Trophoblast cell (in vitro differentiated cells and primary cell): ENCODE results near the gene ZBTB20.

ENCODE experiments used
- DNase-seq, 2 donors: peaks; one replicate each; pipeline ENCODE4 v3.0.0-alpha.2; 2016
- H2AFZ ChIP-seq: 2 replicates; pipeline ENCODE4 v1.6.1; 2013; ENCODE audit warnings: low read length, moderate library complexity, mild to moderate bottlenecking; ENCODE audit not compliant: insufficient read depth, poor library complexity
- H2AK5ac ChIP-seq: 2 replicates; pipeline ENCODE4 v1.6.1; 2013; ENCODE audit warnings: mild to moderate bottlenecking, low read length
- H2BK120ac ChIP-seq: 2 replicates; pipeline ENCODE4 v1.6.1; 2013; ENCODE audit warnings: low read length, mild to moderate bottlenecking, moderate library complexity; ENCODE audit not compliant: insufficient read depth, poor library complexity
- H2BK12ac ChIP-seq: 2 replicates; pipeline ENCODE4 v1.6.1; 2013; ENCODE audit warnings: mild to moderate bottlenecking, low read length, moderate library complexity
- H2BK5ac ChIP-seq: 2 replicates; pipeline ENCODE4 v1.6.1; 2013; ENCODE audit warnings: low read length, low read depth, moderate library complexity, mild to moderate bottlenecking; ENCODE audit not compliant: poor library complexity
- H3K14ac ChIP-seq: 2 replicates; pipeline ENCODE4 v1.6.1; 2013; ENCODE audit warnings: mild to moderate bottlenecking, low read length
- H3K18ac ChIP-seq: 2 replicates; pipeline ENCODE4 v1.6.1; 2013; ENCODE audit warnings: mild to moderate bottlenecking, low read length
- H3K23ac ChIP-seq: 2 replicates; pipeline ENCODE4 v1.6.1; 2013; ENCODE audit warnings: low read length
- H3K27ac ChIP-seq: 2 replicates; pipeline ENCODE4 v1.5.1; 2013; ENCODE audit warnings: low read depth, mild to moderate bottlenecking, inconsistent platforms, low read length, moderate library complexity
- H3K27me3 ChIP-seq: 2 replicates; pipeline ENCODE4 v1.6.1; 2013; ENCODE audit warnings: inconsistent platforms, mild to moderate bottlenecking, low read length, moderate library complexity; ENCODE audit not compliant: insufficient read depth
- H3K36me3 ChIP-seq, 2 experiments: 1 replicate in 1 of 2; 2 replicates in 1 of 2; pipeline ENCODE4 v1.6.1; 2013; ENCODE audit warnings: low read length in 2 of 2, mild to moderate bottlenecking in 2 of 2, moderate library complexity in 1 of 2; ENCODE audit not compliant: insufficient read depth in 2 of 2, control insufficient read depth in 1 of 2
- H3K4ac ChIP-seq: 2 replicates; pipeline ENCODE4 v1.6.1; 2013; ENCODE audit warnings: low read depth, mild to moderate bottlenecking, low read length, moderate library complexity
- H3K4me1 ChIP-seq, 2 experiments: 1 replicate in 1 of 2; 2 replicates in 1 of 2; pipeline ENCODE4 v1.6.1; 2013; ENCODE audit warnings: low read length in 2 of 2, mild to moderate bottlenecking in 2 of 2, moderate library complexity in 1 of 2; ENCODE audit not compliant: insufficient read depth in 2 of 2, control insufficient read depth in 1 of 2
- H3K4me2 ChIP-seq: 2 replicates; pipeline ENCODE4 v1.6.1; 2013; ENCODE audit warnings: inconsistent platforms, mild to moderate bottlenecking, low read length, moderate library complexity
- H3K4me3 ChIP-seq: 2 replicates; pipeline ENCODE4 v1.5.1; 2013; ENCODE audit warnings: mild to moderate bottlenecking, low read depth, low read length, inconsistent platforms
- H3K79me1 ChIP-seq: one replicate; pipeline ENCODE4 v1.6.1; 2013; ENCODE audit warnings: low read length
- H3K79me2 ChIP-seq: 2 replicates; pipeline ENCODE4 v1.6.1; 2013; ENCODE audit warnings: low read length, mild to moderate bottlenecking; ENCODE audit not compliant: control insufficient read depth, insufficient read depth, poor library complexity
- H3K9ac ChIP-seq: 2 replicates; pipeline ENCODE4 v1.6.1; 2013; ENCODE audit warnings: mild to moderate bottlenecking, low read length
- H3K9me3 ChIP-seq: 2 replicates; pipeline ENCODE4 v1.6.1; 2013; ENCODE audit warnings: low read depth, mild to moderate bottlenecking, control low read depth, inconsistent platforms, low read length; ENCODE audit not compliant: insufficient read depth
- H4K12ac ChIP-seq: 2 replicates; pipeline ENCODE4 v1.6.1; 2013; ENCODE audit warnings: low read depth, mild to moderate bottlenecking, low read length, moderate library complexity
- H4K8ac ChIP-seq: 2 replicates; pipeline ENCODE4 v1.6.1; 2013; ENCODE audit warnings: low read depth, mild to moderate bottlenecking, low read length, moderate library complexity
- H4K91ac ChIP-seq: one replicate; pipeline ENCODE4 v1.6.1; 2013; ENCODE audit warnings: low read depth, mild to moderate bottlenecking, low read length, moderate library complexity
- WGBS: extraction: QIAGEN DNeasy Blood & Tissue Kit; methylation state at CpG from one replicate; pipeline ENCODE4 v1.1.7; 2013; ENCODE audit warnings: missing lambda C conversion rate; ENCODE audit not compliant: insufficient read length, insufficient coverage; ENCODE audit errors: extremely low coverage; 5-methylcytosine and 5-hydroxymethylcytosine counted together

Gene ZBTB20

GRCh38 chr3:114861666-114862065 is 285.4 kb downstream of the ZBTB20 start:
- H3K23ac ChIP-seq, result no peak overlapping the region
- H3K4me1 ChIP-seq, result no peaks in the 10 kb centered on the region
- H2BK12ac ChIP-seq, result no peak overlapping the region
- H3K79me2 ChIP-seq, result no peaks in the 10 kb centered on the region
- H2AFZ ChIP-seq, result no peak overlapping the region
- no peaks in the 10 kb centered on the region for H3K36me3 ChIP-seq
- no peak overlapping the region for H2BK120ac ChIP-seq
- H3K4ac ChIP-seq, result no peak overlapping the region
- H3K9me3 ChIP-seq, result no peaks in the 10 kb centered on the region
- no peak overlapping the region for H2AK5ac ChIP-seq
- H3K18ac ChIP-seq, result no peak overlapping the region
- no peak overlapping the region for H3K4me2 ChIP-seq
- no CpG with 5 or more reads among the region's 2 CpGs for WGBS
- no peaks in the 10 kb centered on the region for H3K79me1 ChIP-seq
- H4K8ac ChIP-seq, result no peak overlapping the region
- H4K12ac ChIP-seq, result no peak overlapping the region
- H2BK5ac ChIP-seq, result no peak overlapping the region
- no peak overlapping the region for H3K14ac ChIP-seq
- H4K91ac ChIP-seq, result no peak overlapping the region
- H3K4me3 ChIP-seq, result no peak overlapping the region
- H3K27ac ChIP-seq, result no peak overlapping the region
- H3K27me3 ChIP-seq, result no peaks in the 10 kb centered on the region
- no peak overlapping the region for H3K9ac ChIP-seq
- peak; percentile 38 to 63 for DNase-seq

- Histone ChIP-seq H3K4me3 (no peak overlapping the region), H3K27ac (no peak overlapping the region), H3K79me2 (no peaks in the 10 kb centered on the region), H3K4me2 (no peak overlapping the region), H2BK120ac (no peak overlapping the region), H4K8ac (no peak overlapping the region), H4K91ac (no peak overlapping the region), H3K9me3 (no peaks in the 10 kb centered on the region), H2BK5ac (no peak overlapping the region), H4K12ac (no peak overlapping the region), H2AFZ (no peak overlapping the region), H3K9ac (no peak overlapping the region), H2BK12ac (no peak overlapping the region), H3K27me3 (no peaks in the 10 kb centered on the region), H3K14ac (no peak overlapping the region), H3K79me1 (no peaks in the 10 kb centered on the region), H3K4me1 (no peaks in the 10 kb centered on the region), H3K36me3 (no peaks in the 10 kb centered on the region), H3K23ac (no peak overlapping the region), H2AK5ac (no peak overlapping the region), H3K18ac (no peak overlapping the region), H3K4ac (no peak overlapping the region)
- WGBS, result no CpG with 5 or more reads among the region's 2 CpGs
- no peak for DNase-seq
Observed at GRCh38 chr3:114860531-114860930, 286.6 kb downstream of the ZBTB20 start.

GRCh38 chr3:114858329-114858728 is 288.8 kb downstream of the ZBTB20 start:
- Histone ChIP-seq H2BK120ac (no peak overlapping the region), H4K8ac (no peak overlapping the region), H2BK5ac (no peak overlapping the region), H2AFZ (no peak overlapping the region), H2AK5ac (no peak overlapping the region), H3K79me2 (no peaks in the 10 kb centered on the region), H3K4ac (no peak overlapping the region), H2BK12ac (no peak overlapping the region), H3K9ac (no peak overlapping the region), H4K12ac (no peak overlapping the region), H3K4me1 (no peaks in the 10 kb centered on the region), H3K79me1 (no peaks in the 10 kb centered on the region), H3K36me3 (no peaks in the 10 kb centered on the region), H3K4me3 (no peak overlapping the region), H3K9me3 (no peaks in the 10 kb centered on the region), H4K91ac (no peak overlapping the region), H3K18ac (no peak overlapping the region), H3K27me3 (no peaks in the 10 kb centered on the region), H3K14ac (no peak overlapping the region), H3K23ac (no peak overlapping the region), H3K4me2 (no peak overlapping the region), H3K27ac (no peak overlapping the region)
- DNase-seq, result no peak
- WGBS, result no CpG with 5 or more reads among the region's 4 CpGs

- WGBS, result no CpG with 5 or more reads among the region's 6 CpGs
- no peak overlapping the region for H3K9ac ChIP-seq
- H2AK5ac ChIP-seq, result no peak overlapping the region
- H2AFZ ChIP-seq, result no peak overlapping the region
- no peak overlapping the region for H3K4me2 ChIP-seq
- no peak overlapping the region for H3K27ac ChIP-seq
- H3K23ac ChIP-seq, result no peak overlapping the region
- H4K12ac ChIP-seq, result no peak overlapping the region
- no peak overlapping the region for H3K4ac ChIP-seq
- no peaks in the 10 kb centered on the region for H3K79me1 ChIP-seq
- H3K4me3 ChIP-seq, result no peak overlapping the region
- no peak overlapping the region for H3K14ac ChIP-seq
- H4K8ac ChIP-seq, result no peak overlapping the region
- H2BK120ac ChIP-seq, result no peak overlapping the region
- H3K18ac ChIP-seq, result no peak overlapping the region
- H3K9me3 ChIP-seq, result no peaks in the 10 kb centered on the region
- H3K79me2 ChIP-seq, result no peaks in the 10 kb centered on the region
- no peaks in the 10 kb centered on the region for H3K27me3 ChIP-seq
- H2BK12ac ChIP-seq, result no peak overlapping the region
- H3K4me1 ChIP-seq, result no peaks in the 10 kb centered on the region
- H4K91ac ChIP-seq, result no peak overlapping the region
- H3K36me3 ChIP-seq, result no peaks in the 10 kb centered on the region
- H2BK5ac ChIP-seq, result no peak overlapping the region
- no peak for DNase-seq
Observed at GRCh38 chr3:114857299-114857701, 289.8 kb downstream of the ZBTB20 start.
